Fibroblast of upper back skin (primary cell): ENCODE data around the gene AMIGO1.
"Not testable (repeated sequence)": the region's sequence is repeated elsewhere in the genome, so short reads cannot be mapped to it uniquely, and the experiment has no call there.

Source experiments
- DNase-seq: peaks from one replicate; pipeline ENCODE4 v3.0.0-alpha.2; 2013

Gene AMIGO1

GRCh38 chr1:109481646-109482045 is 27.9 kb downstream of the AMIGO1 start:
- DNase-seq, result no peak

- DNase-seq, result no peak
Measured at GRCh38 chr1:109479901-109480300, 29.6 kb downstream of the AMIGO1 start.

- no peak for DNase-seq
Measured at GRCh38 chr1:109479311-109479710, 30.2 kb downstream of the AMIGO1 start.

- DNase-seq, result no peak
Measured at GRCh38 chr1:109478806-109479205, 30.7 kb downstream of the AMIGO1 start.

- no peak for DNase-seq
Measured at GRCh38 chr1:109477821-109478220, 31.7 kb downstream of the AMIGO1 start.

GRCh38 chr1:109476825-109477224 is 32.7 kb downstream of the AMIGO1 start:
- no peak for DNase-seq

GRCh38 chr1:109475261-109475660 is 34.3 kb downstream of the AMIGO1 start:
- no peak for DNase-seq

GRCh38 chr1:109474697-109475096 is 34.8 kb downstream of the AMIGO1 start:
- DNase-seq, result no peak

GRCh38 chr1:109473284-109474057 is 36.1 kb downstream of the AMIGO1 start:
- DNase-seq, result not testable (repeated sequence)

- no peak for DNase-seq
Measured at GRCh38 chr1:109472779-109473178, 36.7 kb downstream of the AMIGO1 start.

GRCh38 chr1:109470245-109470644 is 39.3 kb downstream of the AMIGO1 start:
- no peak for DNase-seq

GRCh38 chr1:109468903-109469302 is 40.6 kb downstream of the AMIGO1 start:
- DNase-seq, result no peak

GRCh38 chr1:109468061-109468460 is 41.5 kb downstream of the AMIGO1 start:
- no peak for DNase-seq

- DNase-seq, result no peak
Measured at GRCh38 chr1:109467301-109467777, 42.2 kb downstream of the AMIGO1 start.

- DNase-seq, result no peak
Measured at GRCh38 chr1:109466452-109467300, 42.9 kb downstream of the AMIGO1 start, which contains the start of gene SYPL2. Gene SYPL2 (plus strand): TSS chr1:109466546. CDS start chr1:109466844, 298 bp downstream.

- DNase-seq, result no peak
Measured at GRCh38 chr1:109466125-109466451, 43.4 kb downstream of the AMIGO1 start.

- no peak for DNase-seq
Measured at GRCh38 chr1:109457819-109458218, 51.7 kb downstream of the AMIGO1 start.

- no peak for DNase-seq
Measured at GRCh38 chr1:109454497-109455133, 54.9 kb downstream of the AMIGO1 start.
